SK-N-MC (cell line): Measurements from ENCODE around the gene SF3A2.

ENCODE experiments used
- EZH2 ChIP-seq: fragments of 200-600 bp; sonication (generic); IDR thresholded peaks from one replicate; pipeline ENCODE4 v1.6.1; 2017; ENCODE audit warnings: antibody characterized with exemption
- POLR2AphosphoS5 ChIP-seq: IDR thresholded peaks from 2 replicates; pipeline ENCODE4 v1.6.1; 2012; ENCODE audit warnings: mild to moderate bottlenecking, low read depth, low read length, borderline replicate concordance

DNA sequence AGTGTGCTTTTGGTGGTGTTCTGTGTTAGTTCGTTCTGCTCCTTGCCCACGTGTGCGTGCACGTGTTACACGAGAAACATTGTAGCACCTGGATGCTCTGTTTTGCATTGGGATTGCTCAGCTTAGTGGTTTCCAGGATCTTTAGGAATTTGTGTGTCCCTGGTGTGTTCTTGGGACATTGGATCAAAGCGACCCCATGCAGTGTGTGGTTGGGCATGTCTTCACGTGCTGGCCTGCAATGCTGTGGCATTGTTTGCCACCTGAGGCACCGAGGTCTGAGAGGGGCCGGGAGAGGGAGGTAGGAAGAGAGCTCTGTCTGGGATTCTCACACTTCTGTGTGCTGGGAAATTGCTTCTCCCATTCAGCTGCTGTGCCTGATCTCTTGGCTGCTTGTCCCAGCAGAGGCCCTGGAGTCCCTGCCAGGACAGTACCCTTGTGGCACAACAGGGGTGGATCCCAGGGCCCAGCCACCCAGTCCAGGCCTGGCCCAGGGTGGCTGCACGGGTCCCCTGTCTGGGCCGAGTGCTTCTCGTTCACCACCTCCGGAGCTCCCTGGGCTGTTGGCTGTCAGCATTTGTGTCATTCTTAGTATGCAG, 11.8 kb upstream of the SF3A2 start:
- no peak for TF ChIP-seq POLR2AphosphoS5
- TF ChIP-seq EZH2 = no peak
